ENCODE results near the gene CCPG1. TPM values are rescaled to one million over a fixed set of nuclear protein-coding genes. Genes with fewer than 3 reads are reported as not detected.

Gene CCPG1
- polyA plus RNA-seq, 10 donors, result 24.4 to 40.6 (median 31.6) TPM

DNA sequence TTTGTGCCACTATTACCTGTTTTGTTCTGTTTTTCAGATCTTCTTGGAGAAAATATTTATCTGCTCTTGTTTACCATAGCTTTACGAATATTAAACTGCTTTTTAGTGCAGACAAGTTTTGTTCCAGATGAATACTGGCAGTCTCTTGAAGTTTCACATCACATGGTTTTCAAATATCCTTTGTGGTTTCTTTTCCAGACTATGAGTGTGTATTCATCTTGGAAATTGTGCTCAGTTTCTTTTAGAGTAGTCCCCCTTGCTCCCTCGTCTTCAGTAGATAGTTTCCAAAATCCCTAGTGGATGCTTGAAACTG is 88.0 kb downstream of the CCPG1 start:
- peak in 1 of 3 donors; percentile 5 for DNase-seq

DNA sequence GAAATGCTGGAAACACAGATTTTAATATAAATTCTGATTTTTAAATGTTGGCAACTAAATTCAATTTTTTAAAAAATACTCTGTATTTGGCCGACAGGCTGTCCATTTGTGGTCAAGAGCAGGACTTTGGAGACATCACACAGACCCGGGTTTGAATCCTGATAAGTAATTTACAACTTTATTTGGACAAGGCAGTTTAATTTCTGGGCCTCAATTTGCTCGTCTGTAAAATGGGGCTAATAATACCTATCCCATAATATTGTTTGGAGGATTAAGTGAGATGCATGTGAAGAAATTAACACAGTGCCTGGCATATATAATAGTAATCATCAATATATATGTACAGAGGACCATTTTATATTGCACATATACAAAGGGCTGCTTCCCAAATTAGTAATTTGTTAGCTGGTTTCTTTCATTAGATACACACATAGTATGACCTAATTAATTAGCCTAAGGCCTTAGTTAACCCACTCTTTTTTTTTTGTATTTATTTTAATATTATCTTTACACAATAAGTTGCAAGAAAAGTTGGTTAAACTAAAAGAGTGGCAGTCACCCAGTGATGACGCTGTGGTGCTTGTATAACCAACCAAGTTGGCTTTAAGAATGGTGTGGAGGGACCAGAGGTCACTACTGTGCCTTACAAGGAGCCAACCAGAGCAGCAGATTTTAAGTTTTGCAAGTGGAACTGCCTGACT is 88.5 kb downstream of the CCPG1 start:
- DNase-seq, result peak in 2 of 3 donors; percentile 22 to 43

DNA sequence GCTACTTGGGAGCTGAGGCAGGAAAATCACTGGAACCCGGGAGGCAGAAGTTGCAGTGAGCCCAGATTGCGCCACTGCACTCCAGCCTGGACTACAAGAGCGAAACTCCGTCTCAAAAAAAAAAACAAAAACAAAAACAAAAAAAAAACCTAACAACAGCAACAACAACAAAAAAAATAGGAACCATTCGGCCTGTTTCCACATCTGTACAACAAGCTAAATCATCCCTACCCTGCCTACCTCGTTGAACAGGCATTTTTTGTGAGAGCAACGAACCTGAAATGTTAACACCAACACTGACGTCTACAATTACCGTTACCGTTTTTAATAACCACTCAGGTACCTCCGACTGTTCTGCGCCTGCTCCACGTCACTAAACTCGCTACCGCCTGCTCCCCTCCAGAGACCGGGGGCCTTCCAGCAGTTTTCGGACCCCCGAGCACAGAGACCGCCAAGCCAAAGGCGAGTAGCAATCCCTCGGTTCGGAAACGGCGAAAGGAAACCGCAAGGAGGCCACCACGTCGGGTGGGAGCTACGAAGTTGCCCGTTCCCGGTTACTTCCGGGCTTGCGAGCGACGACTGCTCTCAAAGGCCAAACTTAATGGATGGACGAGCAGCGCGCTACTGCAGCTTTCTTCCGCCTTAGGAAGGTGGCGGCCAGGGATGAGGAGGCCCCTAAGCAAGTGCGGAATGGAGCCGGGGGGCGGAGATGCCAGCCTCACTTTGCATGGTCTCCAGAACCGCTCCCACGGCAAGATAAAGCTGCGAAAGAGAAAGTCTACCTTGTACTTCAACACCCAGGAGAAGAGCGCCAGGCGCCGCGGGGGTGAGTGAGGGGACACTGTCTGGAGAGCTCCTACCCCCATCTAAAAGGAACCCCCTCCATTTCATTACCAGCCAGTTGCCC is 89.3 kb downstream of the CCPG1 start, which contains the start of the genes PIGB and PIGBOS1:
Gene PIGB (plus strand): TSS at position 635 of the 907 bp plus-strand sequence. CDS start 29 bp downstream, at position 664.
Gene PIGBOS1 (minus strand): TSS at position 536 of the 907 bp plus-strand sequence. CDS start 1,331 bp downstream, outside the sequence.
- DNase-seq, result peak; percentile 87 to 97 (median 90)

Other genes with a start within 250 kb of the CCPG1 start
- 100 to 1,000 TPM in 5 of 10 donors, 10 to 100 TPM in 5; 87.1 to 114 (median 98.8) TPM for gene RSL24D1, start 211.4 kb downstream of the CCPG1 start, polyA plus RNA-seq (ENCODE audit: insufficient read length in 10 of 10)
- 10 to 100 TPM in 1 of 10 donors, 1 to 10 TPM in 9; 6.3 to 10.3 (median 7.3) TPM for gene RAB27A, start 118.5 kb downstream of the CCPG1 start, polyA plus RNA-seq (ENCODE audit: insufficient read length in 10 of 10)
- gene PIGBOS1, start 89.2 kb downstream of the CCPG1 start, polyA plus RNA-seq (ENCODE audit: insufficient read length in 10 of 10), result 10 to 100 TPM in 9 of 10 donors, 1 to 10 TPM in 1; 9.7 to 14.2 (median 13.1) TPM
- 1 to 10 TPM; 4.6 to 8.8 (median 7.0) TPM for gene PIGB, start 89.1 kb downstream of the CCPG1 start, polyA plus RNA-seq (ENCODE audit: insufficient read length in 10 of 10)
- 1 to 10 TPM; 1.0 to 2.0 (median 1.2) TPM for gene PIERCE2, start 136 bp upstream of the CCPG1 start, polyA plus RNA-seq (ENCODE audit: insufficient read length in 10 of 10)
- 1 to 10 TPM; 1.6 to 3.2 (median 2.7) TPM for gene DNAAF4, start 99.9 kb upstream of the CCPG1 start, polyA plus RNA-seq (ENCODE audit: insufficient read length in 10 of 10)
- 10 to 100 TPM in 5 of 10 donors, 1 to 10 TPM in 5; 8.2 to 12.8 (median 10.1) TPM for gene PYGO1, start 180.0 kb upstream of the CCPG1 start, polyA plus RNA-seq (ENCODE audit: insufficient read length in 10 of 10)

Data from muscle of back (tissue), 11 donors.